ENCODE measurements around the gene AP3S2.

AP3S2 gene

GRCh38 chr15:89812847-89813320 is 80.9 kb downstream of the AP3S2 start:
- no peak for DNase-seq

GRCh38 chr15:89812011-89812846 is 81.6 kb downstream of the AP3S2 start:
- DNase-seq = peak; percentile 42

- DNase-seq = no peak
Measured at GRCh38 chr15:89810837-89811236, 83.0 kb downstream of the AP3S2 start.

GRCh38 chr15:89809787-89810148 is 84.0 kb downstream of the AP3S2 start:
- no peak for DNase-seq

- no peak for DNase-seq
Measured at GRCh38 chr15:89809093-89809786, 84.6 kb downstream of the AP3S2 start.

GRCh38 chr15:89808160-89808870 is 85.5 kb downstream of the AP3S2 start:
- DNase-seq = no peak

GRCh38 chr15:89807689-89808088 is 86.1 kb downstream of the AP3S2 start:
- no peak for DNase-seq

GRCh38 chr15:89806559-89807550 is 86.9 kb downstream of the AP3S2 start:
- no peak for DNase-seq

GRCh38 chr15:89806210-89806558 is 87.6 kb downstream of the AP3S2 start:
- DNase-seq = no peak

GRCh38 chr15:89805241-89806209 is 88.3 kb downstream of the AP3S2 start:
- no peak for DNase-seq

- no peak for DNase-seq
Measured at GRCh38 chr15:89803941-89804800, 89.6 kb downstream of the AP3S2 start.

GRCh38 chr15:89802986-89803824 is 90.6 kb downstream of the AP3S2 start:
- DNase-seq = no peak

- DNase-seq = no peak
Measured at GRCh38 chr15:89802231-89802928, 91.4 kb downstream of the AP3S2 start.

GRCh38 chr15:89801471-89802195 is 92.2 kb downstream of the AP3S2 start:
- no peak for DNase-seq

GRCh38 chr15:89799918-89800498 is 93.8 kb downstream of the AP3S2 start:
- DNase-seq = no peak

GRCh38 chr15:89799011-89799911 is 94.5 kb downstream of the AP3S2 start:
- no peak for DNase-seq
